ENCODE data around the gene NUDC.
A peak's percentile ranks its signal among the peaks of the same experiment; 100 is the strongest.

Gene NUDC

GRCh38 chr1:26950602-26951001 lies 29.1 kb downstream of the NUDC start:
- DNase-seq (ENCODE audit: low read depth in 2 of 2, low spot score in 1 of 2) = no peak

GRCh38 chr1:26951216-26951615 lies 29.7 kb downstream of the NUDC start:
- DNase-seq (ENCODE audit: low read depth in 2 of 2, low spot score in 1 of 2) = no peak

- DNase-seq (ENCODE audit: low read depth in 2 of 2, low spot score in 1 of 2) = no peak
These were observed 30.4 kb downstream of the NUDC start for GRCh38 chr1:26951821-26952497.

GRCh38 chr1:26953374-26953773 lies 31.8 kb downstream of the NUDC start:
- no peak for DNase-seq (ENCODE audit: low read depth in 2 of 2, low spot score in 1 of 2)

GRCh38 chr1:26956321-26956720 lies 34.8 kb downstream of the NUDC start:
- DNase-seq (ENCODE audit: low read depth in 2 of 2, low spot score in 1 of 2) = no peak

- DNase-seq (ENCODE audit: low read depth in 2 of 2, low spot score in 1 of 2) = no peak
These were observed 35.8 kb downstream of the NUDC start for GRCh38 chr1:26957306-26957705.

- no peak for DNase-seq (ENCODE audit: low read depth in 2 of 2, low spot score in 1 of 2)
These were observed 37.7 kb downstream of the NUDC start for GRCh38 chr1:26959270-26959669.

- peak in 1 of 2 donors; percentile 18 for DNase-seq (ENCODE audit: low read depth in 2 of 2, low spot score in 1 of 2)
These were observed 38.4 kb downstream of the NUDC start, which contains the start of gene KDF1 for GRCh38 chr1:26959722-26960624. KDF1 (minus strand) TSS chr1:26960468; CDS start chr1:26952380, 8,088 bp downstream.

GRCh38 chr1:26960625-26960966 lies 39.1 kb downstream of the NUDC start:
- DNase-seq (ENCODE audit: low read depth in 2 of 2, low spot score in 1 of 2) = no peak

- no peak for DNase-seq (ENCODE audit: low read depth in 2 of 2, low spot score in 1 of 2)
These were observed 40.3 kb downstream of the NUDC start for GRCh38 chr1:26961826-26962225.

- no peak for DNase-seq (ENCODE audit: low read depth in 2 of 2, low spot score in 1 of 2)
These were observed 43.7 kb downstream of the NUDC start for GRCh38 chr1:26965213-26965612.

GRCh38 chr1:26965628-26966027 lies 44.1 kb downstream of the NUDC start:
- DNase-seq (ENCODE audit: low read depth in 2 of 2, low spot score in 1 of 2) = no peak

GRCh38 chr1:26970810-26971209 lies 49.3 kb downstream of the NUDC start:
- DNase-seq (ENCODE audit: low read depth in 2 of 2, low spot score in 1 of 2) = no peak

GRCh38 chr1:26971590-26971989 lies 50.0 kb downstream of the NUDC start:
- no peak for DNase-seq (ENCODE audit: low read depth in 2 of 2, low spot score in 1 of 2)

GRCh38 chr1:26972390-26972789 lies 50.8 kb downstream of the NUDC start:
- DNase-seq (ENCODE audit: low read depth in 2 of 2, low spot score in 1 of 2) = no peak

GRCh38 chr1:26972821-26973220 lies 51.3 kb downstream of the NUDC start:
- DNase-seq (ENCODE audit: low read depth in 2 of 2, low spot score in 1 of 2) = no peak

GRCh38 chr1:26976621-26977510 lies 55.3 kb downstream of the NUDC start:
- no peak for DNase-seq (ENCODE audit: low read depth in 2 of 2, low spot score in 1 of 2)

GRCh38 chr1:26978901-26979300 lies 57.4 kb downstream of the NUDC start:
- DNase-seq (ENCODE audit: low read depth in 2 of 2, low spot score in 1 of 2) = no peak

- no peak for DNase-seq (ENCODE audit: low read depth in 2 of 2, low spot score in 1 of 2)
These were observed 59.8 kb downstream of the NUDC start for GRCh38 chr1:26981146-26981846.

- no peak for DNase-seq (ENCODE audit: low read depth in 2 of 2, low spot score in 1 of 2)
These were observed 62.3 kb downstream of the NUDC start for GRCh38 chr1:26983863-26984262.

- DNase-seq (ENCODE audit: low read depth in 2 of 2, low spot score in 1 of 2) = no peak
These were observed 62.7 kb downstream of the NUDC start for GRCh38 chr1:26984291-26984690.
